HG03196 (cell line): ENCODE measurements around the gene LRRIQ1.

Source experiments
- ATAC-seq: cut with Tn5 transposase; IDR thresholded peaks from one replicate; pipeline ENCODE4 v1.9.1; 2021; ENCODE audit not compliant: unreplicated experiment

The LRRIQ1 gene

DNA sequence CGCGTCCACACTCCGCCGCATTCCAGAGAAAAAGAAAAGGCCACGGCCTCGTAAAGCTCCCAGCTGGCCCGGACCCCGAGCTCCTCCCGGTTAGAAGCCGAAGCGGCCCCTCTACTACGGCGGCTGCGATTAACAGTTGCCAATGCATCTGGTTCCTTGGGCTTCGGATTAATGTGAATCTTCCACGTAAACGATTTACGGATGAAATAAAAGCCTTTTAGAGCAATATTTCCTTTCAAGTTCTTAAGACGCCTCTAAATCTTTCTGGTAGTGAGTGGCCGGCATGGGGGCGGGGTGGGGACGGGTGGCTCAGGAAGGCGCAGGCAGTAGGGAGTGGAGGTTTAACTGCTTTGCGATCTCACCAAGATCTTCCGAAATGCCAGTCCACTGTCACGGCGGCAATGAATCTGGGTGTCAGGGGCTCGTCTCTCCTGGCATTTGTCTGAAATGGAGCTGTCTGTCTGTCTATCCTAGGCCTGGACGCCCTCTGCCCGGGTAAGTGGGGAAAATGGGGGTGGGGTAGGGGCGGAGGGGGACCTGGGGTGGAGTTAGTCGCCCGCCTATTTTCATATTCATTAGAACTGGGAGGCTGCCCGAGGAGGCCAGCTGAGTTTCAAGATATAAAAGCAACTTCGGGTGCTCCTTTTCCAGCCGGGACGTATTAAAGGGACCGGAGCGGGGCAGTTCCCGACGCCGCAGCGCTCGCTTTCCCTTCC is 243.5 kb downstream of the LRRIQ1 start:
- ATAC-seq = no peak

- ATAC-seq = no peak
Measured at GRCh38 chr12:85280165-85280983, 244.2 kb downstream of the LRRIQ1 start, which contains the start of gene ALX1. TSS of gene ALX1 (plus strand) at chr12:85280220. CDS start at chr12:85280262, 42 bp downstream.

- no peak for ATAC-seq
Measured at GRCh38 chr12:85280984-85281630, 245.0 kb downstream of the LRRIQ1 start.

GRCh38 chr12:85281636-85282312 is 245.6 kb downstream of the LRRIQ1 start:
- no peak for ATAC-seq

DNA sequence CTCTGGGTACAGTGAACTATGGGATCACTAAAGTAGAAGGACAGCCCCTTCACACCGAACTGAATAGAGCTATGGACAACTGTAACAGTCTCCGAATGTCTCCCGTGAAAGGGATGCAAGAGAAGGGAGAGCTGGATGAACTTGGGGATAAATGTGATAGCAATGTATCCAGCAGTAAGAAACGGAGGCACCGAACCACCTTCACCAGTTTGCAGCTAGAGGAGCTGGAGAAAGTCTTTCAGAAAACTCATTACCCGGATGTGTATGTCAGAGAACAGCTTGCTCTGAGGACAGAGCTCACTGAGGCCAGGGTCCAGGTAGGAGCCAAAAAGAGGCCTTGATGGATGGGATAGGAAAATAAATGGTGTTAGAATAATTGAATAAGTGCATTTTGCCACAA is 247.4 kb downstream of the LRRIQ1 start:
- ATAC-seq = no peak
